ENCODE measurements around the gene TMEM150B. TPM values are rescaled to one million over a fixed set of nuclear protein-coding genes. Genes with fewer than 3 reads are reported as not detected.

Gene TMEM150B
- total and polyA plus RNA-seq, 2 donors (not counting 1 experiment from before 2014, with no cell fraction given), result 1.4 TPM; not detected in 1

DNA sequence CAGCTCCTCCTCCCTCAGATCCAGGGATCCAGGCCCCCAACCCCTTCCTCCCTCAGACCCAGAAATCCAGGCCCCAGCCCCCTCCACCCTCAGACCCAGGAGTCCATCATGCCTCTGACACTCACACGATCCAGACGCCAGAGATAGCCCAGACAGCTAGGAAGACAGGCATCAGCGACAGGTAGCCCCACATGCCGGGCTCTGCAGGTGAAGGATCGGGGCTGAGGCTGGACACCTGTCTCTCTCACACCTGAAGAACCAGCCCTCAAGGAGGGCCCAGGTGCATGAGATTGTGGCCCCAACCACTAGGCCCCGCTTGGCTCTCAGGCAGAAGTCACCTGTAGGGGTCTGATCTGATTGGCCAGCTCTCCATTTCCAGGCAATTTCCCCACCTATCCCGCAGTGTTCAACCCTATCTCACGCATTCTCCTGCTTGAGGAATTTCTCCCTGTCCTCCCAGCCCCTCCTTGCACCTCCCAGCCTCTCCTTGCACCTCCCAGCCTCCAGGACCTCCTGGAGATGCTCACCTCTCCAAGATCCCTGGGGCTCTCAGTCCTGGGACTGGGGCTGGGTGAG is 4.2 kb downstream of the TMEM150B start:
- no peaks in the 10 kb centered on the region for H3K9me3 Mint-ChIP-seq (ENCODE audit: insufficient read depth)
- H3K27ac Mint-ChIP-seq, result no peak overlapping the region
- Histone ChIP-seq H3K9me3 (ENCODE audit: control extremely low read depth in 1 of 3, control insufficient read depth in 2 of 3, insufficient read depth in 1 of 3, low read length in 2 of 3) (peaks cover 0 to 4% (median 0%) of the 10 kb centered on the region in 3 donors), H3K27me3 (replicated peaks in 1 of 4; ENCODE audit: control extremely low read depth in 1 of 4, control insufficient read depth in 3 of 4, insufficient read depth in 4 of 4, low read length in 3 of 4) (peaks cover 0 to 10% (median 1%) of the 10 kb centered on the region in 4 experiments), H3K4me1 (ENCODE audit: control insufficient read depth in 2 of 2, insufficient read depth in 2 of 2, low read length in 2 of 2) (peaks cover 0 to 4% of the 10 kb centered on the region in 2 donors), H3K4me2 (replicated peaks; ENCODE audit: low read depth, low read length, poor library complexity, severe bottlenecking) (no peak overlapping the region), H3K4me3 (ENCODE audit: control extremely low read depth in 1 of 5, extremely low read depth in 1 of 5, insufficient read depth in 1 of 5, low read depth in 2 of 5, low read length in 4 of 5) (no peak overlapping the region), H3K27ac (ENCODE audit: low read length in 2 of 2) (no peak overlapping the region), H2AFZ (ENCODE audit: insufficient read depth, low read depth, low read length, poor library complexity, severe bottlenecking) (no peak overlapping the region), H3K9ac (ENCODE audit: low read length) (no peak overlapping the region), H3K36me3 (replicated peaks in 1 of 2; ENCODE audit: control extremely low read depth in 1 of 2, control insufficient read depth in 1 of 2, extremely low read depth in 1 of 2, insufficient read depth in 2 of 2, low read length in 1 of 2) (no peaks in the 10 kb centered on the region), H3K79me2 (ENCODE audit: control insufficient read depth, insufficient read depth, low read length) (no peaks in the 10 kb centered on the region), H4K20me1 (ENCODE audit: control insufficient read depth, insufficient read depth, low read length, poor library complexity, severe bottlenecking) (no peaks in the 10 kb centered on the region)
- DNase-seq, result no peak
- 90% methylated on average over 5 of the region's 8 CpGs for WGBS (ENCODE audit: insufficient coverage)
- POLR2A ChIA-PET, result interaction anchor here (0.8 kb wide), 1 partner anchor 28 kb away, joined by 4 read pairs; no protein-coding TSS in a partner anchor
- TF ChIP-seq, protein P1, sequence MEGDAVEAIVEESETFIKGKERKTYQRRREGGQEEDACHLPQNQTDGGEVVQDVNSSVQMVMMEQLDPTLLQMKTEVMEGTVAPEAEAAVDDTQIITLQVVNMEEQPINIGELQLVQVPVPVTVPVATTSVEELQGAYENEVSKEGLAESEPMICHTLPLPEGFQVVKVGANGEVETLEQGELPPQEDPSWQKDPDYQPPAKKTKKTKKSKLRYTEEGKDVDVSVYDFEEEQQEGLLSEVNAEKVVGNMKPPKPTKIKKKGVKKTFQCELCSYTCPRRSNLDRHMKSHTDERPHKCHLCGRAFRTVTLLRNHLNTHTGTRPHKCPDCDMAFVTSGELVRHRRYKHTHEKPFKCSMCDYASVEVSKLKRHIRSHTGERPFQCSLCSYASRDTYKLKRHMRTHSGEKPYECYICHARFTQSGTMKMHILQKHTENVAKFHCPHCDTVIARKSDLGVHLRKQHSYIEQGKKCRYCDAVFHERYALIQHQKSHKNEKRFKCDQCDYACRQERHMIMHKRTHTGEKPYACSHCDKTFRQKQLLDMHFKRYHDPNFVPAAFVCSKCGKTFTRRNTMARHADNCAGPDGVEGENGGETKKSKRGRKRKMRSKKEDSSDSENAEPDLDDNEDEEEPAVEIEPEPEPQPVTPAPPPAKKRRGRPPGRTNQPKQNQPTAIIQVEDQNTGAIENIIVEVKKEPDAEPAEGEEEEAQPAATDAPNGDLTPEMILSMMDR (IDR thresholded peaks at IDR 0.05), result no peak
- no peak for TF ChIP-seq EZH2 (IDR thresholded peaks at IDR 0.05; ENCODE audit: borderline replicate concordance, insufficient read depth, low read depth, low read length, poor library complexity, severe bottlenecking)
- CTCF ChIA-PET, result no interaction called here
- no peak for ATAC-seq (ENCODE audit: low read depth)
- H3K27me3 Mint-ChIP-seq, result peaks cover 19% of the 10 kb centered on the region
- no peaks in the 10 kb centered on the region for H3K4me1 Mint-ChIP-seq
- H3K4me3 Mint-ChIP-seq, result no peak overlapping the region
- intact Hi-C loops (cut with micrococcal nuclease), result no loop called here

DNA sequence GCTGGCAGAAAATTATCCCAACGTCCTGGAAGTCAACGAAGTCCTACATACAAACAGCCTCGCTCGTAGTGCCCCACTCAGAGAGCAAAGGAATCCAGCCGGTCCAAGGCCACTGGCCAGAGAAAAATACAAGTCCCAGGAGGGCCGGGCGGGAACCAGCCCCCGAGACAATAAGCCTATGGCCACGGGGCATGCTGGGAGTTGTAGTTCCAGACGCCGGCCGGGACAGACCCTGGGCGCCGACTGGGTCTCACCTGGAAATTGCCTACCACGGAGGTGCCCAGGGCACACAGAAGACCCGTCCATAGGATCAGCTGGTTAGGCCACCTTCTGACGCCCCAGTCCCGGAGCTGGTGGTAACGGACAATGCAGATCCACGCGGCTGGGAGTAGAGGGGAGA is 5.4 kb downstream of the TMEM150B start:
- 88% methylated on average over 21 of the region's 21 CpGs for WGBS (ENCODE audit: insufficient coverage)
- peaks cover 0 to under 1% of the 10 kb centered on the region in 2 donors for H3K4me1 ChIP-seq (ENCODE audit: control insufficient read depth in 2 of 2, insufficient read depth in 2 of 2, low read length in 2 of 2)

More for the DNA sequence above, 5.4 kb downstream of the TMEM150B start:
- Histone ChIP-seq H2AFZ (ENCODE audit: insufficient read depth, low read depth, low read length, poor library complexity, severe bottlenecking) (no peak overlapping the region), H3K27me3 (replicated peaks in 1 of 4; ENCODE audit: control extremely low read depth in 1 of 4, control insufficient read depth in 3 of 4, insufficient read depth in 4 of 4, low read length in 3 of 4) (peaks cover 0 to 8% (median under 1%) of the 10 kb centered on the region in 4 experiments), H3K4me3 (ENCODE audit: control extremely low read depth in 1 of 5, extremely low read depth in 1 of 5, insufficient read depth in 1 of 5, low read depth in 2 of 5, low read length in 4 of 5) (no peak overlapping the region), H4K20me1 (ENCODE audit: control insufficient read depth, insufficient read depth, low read length, poor library complexity, severe bottlenecking) (no peaks in the 10 kb centered on the region), H3K9me3 (ENCODE audit: control extremely low read depth in 1 of 3, control insufficient read depth in 2 of 3, insufficient read depth in 1 of 3, low read length in 2 of 3) (peaks cover 0 to 3% (median 0%) of the 10 kb centered on the region in 3 donors), H3K27ac (ENCODE audit: low read length in 2 of 2) (no peak overlapping the region), H3K9ac (ENCODE audit: low read length) (no peak overlapping the region), H3K79me2 (ENCODE audit: control insufficient read depth, insufficient read depth, low read length) (no peaks in the 10 kb centered on the region), H3K36me3 (replicated peaks in 1 of 2; ENCODE audit: control extremely low read depth in 1 of 2, control insufficient read depth in 1 of 2, extremely low read depth in 1 of 2, insufficient read depth in 2 of 2, low read length in 1 of 2) (no peaks in the 10 kb centered on the region), H3K4me2 (replicated peaks; ENCODE audit: low read depth, low read length, poor library complexity, severe bottlenecking) (no peak overlapping the region)
- Mint-ChIP-seq H3K4me1 (no peaks in the 10 kb centered on the region), H3K27ac (no peak overlapping the region), H3K27me3 (peaks cover 16% of the 10 kb centered on the region), H3K9me3 (ENCODE audit: insufficient read depth) (no peaks in the 10 kb centered on the region), H3K4me3 (no peak overlapping the region)
- no peak for TF ChIP-seq EZH2 (IDR thresholded peaks at IDR 0.05; ENCODE audit: borderline replicate concordance, insufficient read depth, low read depth, low read length, poor library complexity, severe bottlenecking)
- TF ChIP-seq, protein P1 (IDR thresholded peaks at IDR 0.05), result no peak
- DNase-seq (no peak), ATAC-seq (ENCODE audit: low read depth) (no peak)
- ChIA-PET CTCF (no interaction called here), POLR2A (no interaction called here)
- intact Hi-C loops (cut with micrococcal nuclease), result no loop called here
